ENCODE measurements around the gene IGF2BP2.
"Not testable (repeated sequence)": the region's sequence is repeated elsewhere in the genome, so short reads cannot be mapped to it uniquely, and the experiment has no call there.

Gene IGF2BP2

DNA sequence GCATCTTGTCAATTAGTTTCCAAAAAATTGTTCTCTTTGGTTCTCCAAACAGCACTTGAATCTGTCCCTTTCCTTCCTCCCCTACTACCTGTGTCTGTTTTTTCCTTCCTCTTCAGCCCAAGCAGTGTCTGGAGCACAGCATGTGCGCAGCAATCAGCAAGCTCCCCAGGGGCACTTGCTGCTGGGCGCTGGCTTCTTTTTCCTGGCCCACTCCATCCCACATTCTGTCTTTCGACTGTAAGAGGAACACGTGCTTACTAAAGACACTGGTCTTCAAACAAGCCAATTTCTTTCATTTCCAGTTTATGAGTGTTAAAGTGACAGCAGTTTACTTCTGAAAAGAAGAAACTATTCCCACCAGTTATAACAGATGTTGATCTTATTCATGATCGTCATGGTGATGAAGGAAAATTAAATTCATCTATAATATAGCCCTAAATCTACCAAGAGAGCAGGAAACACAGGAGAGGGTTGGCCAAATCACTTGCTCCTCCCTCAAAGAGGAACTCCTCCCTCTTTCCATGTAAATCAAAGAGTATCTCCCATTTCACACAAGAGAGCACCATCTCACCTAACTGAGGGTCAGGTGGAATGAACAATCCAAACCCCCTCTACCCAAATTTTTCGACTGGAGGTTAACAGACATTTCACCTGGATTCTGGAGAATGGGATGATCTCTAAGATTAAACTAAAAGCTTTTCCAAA lies 115.4 kb downstream of the IGF2BP2 start:
- H3K4me1 Mint-ChIP-seq: peaks cover 6% of the 10 kb centered on the region
- H3K27ac Mint-ChIP-seq: peak overlapping the region in 1 of 2 donors; percentile 21
- no peaks in the 10 kb centered on the region for H3K9me3 Mint-ChIP-seq
- no peak overlapping the region for H3K4me3 Mint-ChIP-seq
- peaks cover 24% of the 10 kb centered on the region for H3K27me3 Mint-ChIP-seq
- ATAC-seq (no peak), DNase-seq (no peak)

DNA sequence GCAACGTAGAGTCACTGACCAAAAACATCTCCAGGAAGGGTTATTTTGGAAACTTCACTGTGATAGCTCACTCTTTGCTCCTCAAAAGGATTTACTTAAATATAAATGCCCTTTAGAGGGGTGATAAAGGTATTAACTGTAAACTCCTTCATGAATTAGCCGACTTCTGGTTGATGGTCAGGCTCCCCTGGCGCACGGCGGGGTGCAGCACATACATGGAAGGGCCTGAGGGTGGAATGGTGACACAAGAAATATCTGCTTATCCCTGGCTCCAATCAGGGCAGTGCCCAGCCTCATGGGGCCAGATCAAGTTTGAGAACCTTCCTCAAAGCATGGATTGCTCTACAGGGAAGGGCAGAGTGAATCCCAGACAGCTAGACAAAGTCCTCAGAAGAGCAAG lies 116.5 kb downstream of the IGF2BP2 start:
- Mint-ChIP-seq H3K4me3 (no peak overlapping the region), H3K4me1 (peaks cover 6% of the 10 kb centered on the region), H3K27ac (no peak overlapping the region), H3K27me3 (peaks cover 29% of the 10 kb centered on the region), H3K9me3 (no peaks in the 10 kb centered on the region)
- ATAC-seq (no peak), DNase-seq (no peak)

DNA sequence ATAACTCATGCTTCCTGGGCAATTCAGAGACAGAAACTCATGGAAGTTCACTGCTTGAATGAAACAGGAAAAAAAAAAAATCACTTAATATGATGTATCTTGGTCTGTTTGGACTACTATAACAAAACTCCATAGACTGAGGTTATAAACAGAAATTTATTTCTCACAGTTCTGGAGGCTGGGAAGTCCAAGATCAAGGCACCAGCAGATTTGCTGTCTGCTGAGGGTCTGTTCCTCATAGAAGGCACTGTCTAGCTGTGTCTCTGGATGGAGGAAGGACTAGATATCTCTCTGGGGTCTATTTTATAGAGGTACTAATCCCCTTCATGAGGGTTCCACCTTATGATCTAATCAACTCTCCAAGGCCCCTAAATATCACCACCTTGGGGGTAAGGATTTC lies 119.3 kb downstream of the IGF2BP2 start:
- H3K9me3 Mint-ChIP-seq: no peaks in the 10 kb centered on the region
- no peak overlapping the region for H3K27ac Mint-ChIP-seq
- H3K27me3 Mint-ChIP-seq: peaks cover 39% of the 10 kb centered on the region
- H3K4me1 Mint-ChIP-seq: peaks cover 6% of the 10 kb centered on the region
- H3K4me3 Mint-ChIP-seq: no peak overlapping the region
- ATAC-seq (no peak), DNase-seq (no peak)

DNA sequence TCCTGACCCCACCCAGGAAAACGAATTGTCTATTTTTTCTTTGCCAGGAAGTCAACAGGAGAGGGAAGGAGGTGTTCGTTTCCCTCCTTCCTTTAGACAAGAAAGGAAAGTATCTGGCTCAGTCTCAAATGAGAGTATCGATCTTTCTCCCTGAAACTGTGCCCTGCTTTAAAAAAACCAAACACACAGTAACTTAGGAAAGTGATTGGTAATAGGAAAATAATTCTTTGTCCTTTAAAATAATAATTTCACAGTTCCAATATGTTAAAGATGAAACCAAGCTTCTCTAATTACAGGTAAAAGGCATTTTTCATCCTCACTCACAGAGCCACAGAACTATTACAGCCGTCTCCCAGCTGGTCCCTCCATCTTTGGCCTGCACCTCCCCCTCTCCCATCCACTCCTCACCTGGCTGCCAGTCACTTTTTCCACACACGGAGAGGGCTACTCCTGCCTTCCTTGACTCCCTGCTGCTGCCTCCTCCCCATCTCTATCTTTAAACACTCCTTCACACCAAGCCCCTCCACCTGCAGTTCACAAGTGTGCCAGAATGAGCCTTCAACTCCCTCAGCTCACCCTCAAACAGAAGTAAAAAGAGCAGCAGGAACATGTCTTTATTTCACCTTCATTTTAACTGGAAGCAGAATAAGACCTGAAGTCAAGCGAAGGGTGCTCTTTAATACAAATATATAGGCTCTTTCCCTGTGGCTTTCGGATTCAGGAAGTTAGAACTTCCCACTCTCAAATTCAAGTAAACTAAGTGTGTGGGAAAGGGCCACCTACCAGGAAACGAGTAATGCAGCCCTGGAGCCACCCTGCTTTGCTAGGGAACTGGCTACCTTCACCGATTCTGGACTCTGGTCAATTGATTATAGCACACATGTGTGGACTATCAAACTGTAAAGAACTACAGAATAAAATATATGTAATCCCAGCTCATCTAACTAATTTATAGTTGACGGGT lies 122.3 kb downstream of the IGF2BP2 start:
- no peaks in the 10 kb centered on the region for H3K9me3 Mint-ChIP-seq
- H3K27me3 Mint-ChIP-seq: peaks cover 19% of the 10 kb centered on the region
- no peak overlapping the region for H3K27ac Mint-ChIP-seq
- no peaks in the 10 kb centered on the region for H3K4me1 Mint-ChIP-seq
- DNase-seq (no peak), ATAC-seq (no peak)
- no peak overlapping the region for H3K4me3 Mint-ChIP-seq

DNA sequence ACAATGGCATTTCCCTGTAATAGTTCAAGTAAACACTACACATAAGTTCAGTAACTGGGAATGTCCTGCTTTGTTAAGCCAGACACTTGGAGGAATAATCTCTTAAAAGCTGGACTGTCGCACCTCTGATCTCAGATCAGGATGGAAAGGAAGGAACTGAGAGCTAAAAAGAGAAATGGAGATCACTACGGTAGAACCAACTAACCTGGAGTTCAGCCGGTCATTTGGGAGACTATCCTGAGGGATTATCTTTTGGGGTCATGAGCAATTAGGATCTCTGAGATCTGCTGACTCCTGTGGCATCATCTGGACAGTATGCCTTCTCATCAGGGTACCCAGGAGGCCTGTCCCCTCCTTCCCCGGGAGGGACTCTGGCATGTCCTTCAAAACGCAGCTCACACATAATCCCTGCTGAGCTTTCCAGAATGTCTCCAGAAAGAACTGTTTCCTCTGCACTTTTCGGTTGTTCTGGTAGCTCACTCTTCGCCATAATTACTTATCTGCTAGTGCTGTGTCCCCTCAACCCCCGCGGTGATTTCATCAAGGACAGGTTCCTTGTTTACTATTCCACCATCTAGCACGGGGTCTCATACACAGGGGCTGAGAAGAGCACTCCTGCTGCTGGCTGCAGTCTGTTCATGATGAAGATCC lies 123.1 kb downstream of the IGF2BP2 start:
- H3K4me1 Mint-ChIP-seq: no peaks in the 10 kb centered on the region
- H3K4me3 Mint-ChIP-seq: no peak overlapping the region
- H3K27me3 Mint-ChIP-seq: peaks cover 16% of the 10 kb centered on the region
- ATAC-seq (no peak), DNase-seq (no peak)
- no peaks in the 10 kb centered on the region for H3K9me3 Mint-ChIP-seq
- no peak overlapping the region for H3K27ac Mint-ChIP-seq

DNA sequence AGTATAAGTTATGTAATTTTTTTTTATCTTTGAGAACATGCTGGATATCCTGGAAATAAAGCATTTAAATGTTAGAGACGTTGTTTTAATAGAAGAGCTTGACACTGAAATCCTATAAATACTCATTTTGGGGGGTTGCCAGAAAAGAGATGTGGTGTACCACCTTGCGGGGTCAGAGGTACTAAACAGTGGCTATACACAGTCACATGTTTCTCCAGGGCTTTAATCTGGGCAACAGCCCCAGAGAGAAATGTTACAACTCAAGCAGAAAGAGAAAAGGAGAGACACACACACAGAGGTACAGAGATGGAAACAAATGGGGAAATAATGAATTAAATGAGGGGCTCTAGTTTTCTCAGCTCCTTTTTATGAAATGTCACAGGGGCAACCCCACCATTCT lies 124.9 kb downstream of the IGF2BP2 start:
- no peaks in the 10 kb centered on the region for H3K4me1 Mint-ChIP-seq
- DNase-seq: no peak
- ATAC-seq: no peak
- no peaks in the 10 kb centered on the region for H3K9me3 Mint-ChIP-seq
- H3K27me3 Mint-ChIP-seq: peaks cover 16% of the 10 kb centered on the region
- H3K4me3 Mint-ChIP-seq: no peak overlapping the region
- H3K27ac Mint-ChIP-seq: no peak overlapping the region

DNA sequence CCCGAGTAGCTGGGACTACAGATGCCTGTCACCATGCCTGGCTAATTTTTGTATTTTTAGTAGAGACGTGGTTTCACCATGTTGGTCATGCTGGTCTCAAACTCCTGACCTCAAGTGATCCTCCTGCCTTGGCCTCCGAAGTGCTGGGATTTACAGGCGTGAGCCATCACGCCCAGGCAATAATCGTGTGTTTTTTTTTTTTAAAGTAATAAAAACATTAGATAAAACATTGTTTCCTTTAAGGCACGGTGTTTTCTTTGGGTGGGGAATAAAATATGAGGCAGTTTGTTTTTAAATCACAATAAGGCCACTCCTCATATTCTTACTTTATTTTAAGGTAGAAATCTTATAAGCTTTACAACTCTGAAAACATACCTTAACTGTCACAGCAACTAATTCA lies 127.6 kb downstream of the IGF2BP2 start:
- ATAC-seq, H3K27me3 Mint-ChIP-seq, H3K4me1 Mint-ChIP-seq, DNase-seq, H3K27ac Mint-ChIP-seq, H3K9me3 Mint-ChIP-seq, H3K4me3 Mint-ChIP-seq: not testable (repeated sequence)

DNA sequence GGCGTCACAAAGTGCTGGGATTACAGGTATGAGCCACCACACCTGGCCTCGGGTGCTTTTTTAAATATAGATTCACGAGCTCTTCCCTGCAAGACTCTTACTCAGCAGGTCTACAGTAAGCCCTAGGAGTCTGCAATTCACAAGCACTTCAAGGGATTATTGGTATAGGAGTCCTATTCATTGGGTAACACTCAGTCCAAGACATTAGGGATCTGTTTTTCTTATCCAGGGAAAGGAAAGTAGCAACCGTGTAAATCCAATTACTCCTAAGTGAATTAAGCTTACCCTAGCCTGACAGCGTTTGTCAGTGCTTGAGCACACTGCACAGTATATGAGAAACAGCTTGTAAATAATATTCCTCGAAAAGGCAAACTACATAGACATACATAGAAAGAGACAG lies 128.8 kb downstream of the IGF2BP2 start:
- H3K9me3 Mint-ChIP-seq: no peaks in the 10 kb centered on the region
- no peak for DNase-seq

DNA sequence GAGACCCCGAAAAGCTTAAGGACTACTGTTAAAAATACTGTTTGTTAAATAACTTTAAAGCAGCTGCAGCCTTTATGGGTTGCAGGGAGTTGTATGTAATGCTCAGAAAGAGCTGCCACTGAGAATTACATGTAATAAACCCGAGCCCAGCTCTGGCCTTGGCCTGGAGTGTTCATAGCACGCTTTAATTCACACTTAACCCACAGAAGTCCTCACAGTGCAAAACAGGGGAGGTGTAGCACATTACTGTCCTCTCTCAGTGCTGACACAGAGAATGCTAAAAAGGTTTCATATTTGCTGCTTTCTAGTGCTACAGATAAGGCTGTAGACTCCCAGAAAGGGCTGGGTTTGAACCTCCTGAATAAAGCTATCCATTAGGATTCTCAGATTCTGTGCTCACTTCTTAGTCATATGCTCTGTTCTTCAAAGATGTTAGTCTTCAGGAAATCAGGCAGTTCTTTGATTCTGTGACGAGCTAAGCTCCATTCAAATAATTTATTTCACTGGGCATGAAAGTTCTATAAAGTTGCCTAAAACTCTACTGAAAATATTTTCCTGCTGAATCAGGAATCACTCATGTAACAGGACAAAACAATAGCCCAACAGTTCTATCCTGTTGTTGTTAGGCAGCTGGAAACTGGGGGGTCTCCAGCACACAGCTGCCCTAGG lies 130.7 kb downstream of the IGF2BP2 start:
- ATAC-seq (no peak), DNase-seq (no peak)
- Mint-ChIP-seq H3K4me3 (no peak overlapping the region), H3K9me3 (no peaks in the 10 kb centered on the region), H3K27me3 (peaks cover 7% of the 10 kb centered on the region), H3K4me1 (no peaks in the 10 kb centered on the region), H3K27ac (no peak overlapping the region)

More for the DNA sequence above, 128.8 kb downstream of the IGF2BP2 start:
- peaks cover 7% of the 10 kb centered on the region for H3K27me3 Mint-ChIP-seq
- no peaks in the 10 kb centered on the region for H3K4me1 Mint-ChIP-seq
- no peak overlapping the region for H3K4me3 Mint-ChIP-seq
- no peak overlapping the region for H3K27ac Mint-ChIP-seq
- ATAC-seq: no peak

DNA sequence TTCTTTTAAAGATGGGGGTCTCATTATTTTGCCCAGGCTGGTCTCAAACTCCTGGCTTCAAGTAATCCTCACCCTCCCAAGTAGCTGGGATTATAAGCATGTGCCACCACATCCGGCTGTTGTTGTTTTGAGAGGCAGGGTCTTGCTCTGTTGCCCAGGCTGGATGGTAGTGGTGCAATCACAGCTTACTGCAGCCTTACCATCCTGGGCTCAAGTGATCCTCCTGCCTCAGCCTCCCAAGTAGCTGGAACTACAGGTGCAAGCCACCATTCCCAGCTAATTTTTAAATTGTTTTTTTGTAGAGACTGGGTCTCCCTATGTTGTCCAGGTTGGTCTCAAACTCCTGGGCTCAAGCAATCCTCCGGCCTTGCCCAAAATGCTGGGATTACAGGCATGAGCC lies 133.2 kb downstream of the IGF2BP2 start:
- Mint-ChIP-seq H3K27ac (no peak overlapping the region), H3K4me3 (no peak overlapping the region), H3K4me1 (no peaks in the 10 kb centered on the region), H3K9me3 (no peaks in the 10 kb centered on the region), H3K27me3 (peaks cover 10% of the 10 kb centered on the region)
- ATAC-seq (no peak), DNase-seq (no peak)

DNA sequence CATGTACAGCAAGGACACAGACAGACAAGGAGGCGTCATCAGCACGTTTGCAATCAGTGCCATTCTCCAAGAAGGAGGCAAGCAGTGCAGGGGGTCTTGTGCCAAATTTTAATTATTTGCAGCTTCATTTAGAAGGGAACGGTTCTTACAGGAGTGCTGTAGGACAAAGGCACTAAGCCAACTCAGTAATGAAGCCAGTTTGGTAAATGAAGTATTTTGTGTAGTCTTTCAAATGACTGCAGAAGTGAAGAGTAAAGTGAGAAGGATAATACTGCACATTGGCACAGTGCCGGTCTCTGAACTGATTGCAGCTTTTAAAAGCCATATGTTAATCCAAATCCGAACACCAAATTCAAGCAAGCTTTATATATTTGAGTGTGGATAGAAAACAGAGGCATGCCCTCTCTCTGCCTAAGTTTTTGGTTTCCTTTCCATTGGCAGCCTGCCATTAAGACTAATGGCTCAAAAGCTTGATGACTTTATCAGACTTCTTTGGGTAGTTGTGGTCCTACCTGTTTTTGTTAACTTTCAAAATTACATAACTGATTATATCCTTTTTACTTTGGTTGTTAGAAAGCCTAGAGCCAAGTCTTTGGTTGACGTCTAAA lies 137.5 kb downstream of the IGF2BP2 start:
- Mint-ChIP-seq H3K4me1 (no peaks in the 10 kb centered on the region), H3K27ac (no peak overlapping the region), H3K9me3 (no peaks in the 10 kb centered on the region), H3K4me3 (no peak overlapping the region), H3K27me3 (peaks cover 19% of the 10 kb centered on the region)
- no peak for DNase-seq
- ATAC-seq: no peak

DNA sequence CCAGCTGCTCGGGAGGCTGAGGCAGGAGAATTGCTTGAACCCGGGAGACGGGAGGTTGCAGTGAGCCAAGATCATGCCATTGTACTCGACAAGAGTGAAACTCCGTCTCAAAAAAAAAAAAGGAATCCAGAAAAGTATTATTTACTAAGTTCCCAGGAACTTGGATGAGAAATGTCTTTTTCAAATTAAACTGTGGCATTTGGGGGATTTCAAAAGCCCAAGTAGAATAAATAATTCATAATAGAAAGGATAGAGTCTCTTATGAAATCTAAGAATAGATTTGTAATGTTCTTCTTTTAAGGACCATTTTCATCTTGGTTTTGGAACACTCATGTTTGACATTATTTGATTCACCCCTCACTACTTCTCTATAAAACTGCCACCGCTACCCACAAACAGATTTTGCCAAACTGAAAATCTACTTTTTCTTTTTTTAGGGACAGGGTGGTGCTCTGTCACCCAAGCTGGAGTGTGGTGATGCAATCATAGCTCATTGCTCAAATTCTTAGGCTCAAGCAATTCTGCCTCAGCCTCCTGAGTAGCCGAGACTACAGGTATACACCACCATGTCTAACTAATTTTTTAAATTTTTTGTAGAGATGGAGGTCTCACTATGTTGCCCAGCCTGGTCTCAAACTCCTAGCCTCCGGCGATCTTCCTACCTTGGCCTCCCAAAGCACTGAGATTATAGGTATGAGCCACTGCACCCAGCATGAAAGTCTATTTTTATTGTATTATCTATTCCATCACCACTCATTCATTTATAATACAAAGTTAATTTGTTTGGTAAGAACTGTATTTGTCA lies 139.4 kb downstream of the IGF2BP2 start:
- no peak for DNase-seq
- H3K4me1 Mint-ChIP-seq: no peaks in the 10 kb centered on the region
- H3K27ac Mint-ChIP-seq: no peak overlapping the region
- H3K27me3 Mint-ChIP-seq: peaks cover 13% of the 10 kb centered on the region
- no peak overlapping the region for H3K4me3 Mint-ChIP-seq
- ATAC-seq: no peak
- no peaks in the 10 kb centered on the region for H3K9me3 Mint-ChIP-seq

DNA sequence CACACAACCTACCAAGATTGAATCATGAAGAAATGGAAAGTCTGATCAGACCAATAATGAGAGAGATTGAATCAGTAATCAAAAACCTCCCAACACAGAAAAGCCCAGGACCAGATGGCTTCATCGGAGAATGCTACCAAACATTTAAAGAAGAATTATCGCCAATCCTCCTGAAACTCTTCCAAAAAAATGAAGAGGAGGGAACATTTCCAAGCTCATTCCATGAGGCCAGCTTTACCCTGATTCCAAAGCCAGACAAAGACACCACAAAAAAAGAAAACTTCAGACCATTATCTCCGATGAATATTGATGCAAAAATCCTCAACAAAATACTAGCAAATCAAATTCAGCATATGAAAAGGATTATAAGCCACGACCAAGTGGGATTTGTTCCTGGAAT lies 144.6 kb downstream of the IGF2BP2 start:
- H3K27me3 Mint-ChIP-seq: peaks cover 22% of the 10 kb centered on the region
- ATAC-seq (no peak), DNase-seq (no peak)
- H3K4me1 Mint-ChIP-seq: no peaks in the 10 kb centered on the region
- H3K4me3 Mint-ChIP-seq: no peak overlapping the region
- peaks cover 19 to 20% of the 10 kb centered on the region in 2 donors for H3K9me3 Mint-ChIP-seq
- H3K27ac Mint-ChIP-seq: no peak overlapping the region

DNA sequence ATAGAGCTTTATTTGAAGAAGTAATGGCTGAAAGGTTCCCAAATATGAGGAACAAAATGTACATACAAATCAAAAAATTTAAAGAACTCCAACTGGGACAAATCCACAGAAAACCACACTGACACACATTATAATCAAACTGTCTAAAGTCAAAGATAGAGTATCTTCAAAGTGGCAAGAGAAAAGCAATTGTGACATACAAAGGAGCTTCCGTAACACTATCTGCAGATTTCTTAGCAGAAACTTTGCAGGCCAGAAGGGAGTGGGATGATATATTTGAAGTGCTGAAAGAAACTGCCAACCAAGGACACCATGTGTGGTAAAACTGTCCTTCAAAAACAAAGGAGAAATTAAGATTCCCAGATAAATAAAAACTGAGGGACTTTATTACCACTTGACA lies 146.8 kb downstream of the IGF2BP2 start:
- Mint-ChIP-seq H3K27ac (no peak overlapping the region), H3K27me3 (peaks cover 33% of the 10 kb centered on the region), H3K9me3 (peaks cover 19 to 20% of the 10 kb centered on the region in 2 donors), H3K4me3 (no peak overlapping the region), H3K4me1 (no peaks in the 10 kb centered on the region)
- ATAC-seq: no peak
- no peak for DNase-seq

Data from stimulated activated naive CD8-positive, alpha-beta T cell treated with anti-CD3 and anti-CD28 coated beads, Interleukin-15, amount 100 ng/mL, for 72 hours (primary cell).